GM12873 (cell line): Measurements from ENCODE around the gene SCYL1.

Experiments
- CTCF ChIP-seq: IDR thresholded peaks from 2 replicates; pipeline ENCODE4 v1.5.1; 2012; ENCODE audit warnings: low read depth, mild to moderate bottlenecking, moderate library complexity, low read length, control low read depth; ENCODE audit not compliant: insufficient read depth; ENCODE audit errors: missing control alignments

SCYL1 gene

GRCh38 chr11:65524741-65525545, at the start of gene SCYL1:
TSS of gene SCYL1 (plus strand) at chr11:65525083. CDS start at chr11:65525154, 71 bp downstream.
- TF ChIP-seq CTCF, result no peak

- TF ChIP-seq CTCF, result no peak
Observed at GRCh38 chr11:65476632-65477148, 48.2 kb upstream of the SCYL1 start.

GRCh38 chr11:65477149-65477965, 47.5 kb upstream of the SCYL1 start:
- TF ChIP-seq CTCF, result no peak

- no peak for TF ChIP-seq CTCF
Observed at GRCh38 chr11:65478388-65479183, 46.3 kb upstream of the SCYL1 start.

- TF ChIP-seq CTCF, result no peak
Observed at GRCh38 chr11:65479184-65480145, 45.4 kb upstream of the SCYL1 start.

- no peak for TF ChIP-seq CTCF
Observed at GRCh38 chr11:65482306-65482850, 42.5 kb upstream of the SCYL1 start.
